H1 (cell line): ENCODE data around the gene RAPGEF6. TPM values are rescaled to one million over a fixed set of nuclear protein-coding genes. Genes with fewer than 3 reads are reported as not detected.

Experiments used
- CTCF ChIA-PET: fragments of 300-600 bp; sonication (Branson Sonifier 250); formaldehyde crosslinking; loops from one replicate; lab custom pipeline; 2021; ENCODE audit not compliant: partially characterized antibody; lab: Charles Lee
- POLR2A ChIA-PET: fragments of 300-600 bp; sonication (Branson Sonifier 250); formaldehyde crosslinking; loops from one replicate; lab custom pipeline; 2021; ENCODE audit warnings: inconsistent platforms; ENCODE audit not compliant: partially characterized antibody; lab: Charles Lee
- DNase-seq, 2 experiments: peaks; one replicate each; pipeline versions ENCODE4 v3.0.0 to v3.0.0-alpha.2; 2010 to 2022; ENCODE audit warnings: low spot score in 2 of 2, low read depth in 1 of 2, mixed read lengths in 1 of 2
- FAIRE-seq: peaks from 2 replicates; lab custom pipeline; 2011; peaks lifted over from hg19 to GRCh38; lab: Jason Lieb, UNC
- H2AFZ ChIP-seq: 2 replicates; pipeline ENCODE4 v1.8.1; 2012; ENCODE audit warnings: low read length, inconsistent platforms
- H2AK5ac ChIP-seq: 2 replicates; pipeline ENCODE4 v1.6.1; 2013; ENCODE audit warnings: low read depth, low read length
- H2BK120ac ChIP-seq: replicated peaks from 2 replicates; pipeline ENCODE3; 2013; ENCODE audit warnings: low read depth, low read length, inconsistent platforms
- H2BK12ac ChIP-seq: 2 replicates; pipeline ENCODE4 v1.6.1; 2013; ENCODE audit warnings: low read depth, low read length
- H2BK15ac ChIP-seq: 2 replicates; pipeline ENCODE4 v1.6.1; 2013; ENCODE audit warnings: low read length
- H2BK20ac ChIP-seq: 2 replicates; pipeline ENCODE4 v1.6.1; 2013; ENCODE audit warnings: low read length
- H2BK5ac ChIP-seq: 2 replicates; pipeline ENCODE4 v1.6.1; 2013; ENCODE audit warnings: low read depth, low read length
- H3K14ac ChIP-seq: 2 replicates; pipeline ENCODE4 v1.6.1; 2013; ENCODE audit warnings: inconsistent platforms; ENCODE audit not compliant: insufficient read length
- H3K18ac ChIP-seq: 2 replicates; pipeline ENCODE4 v1.6.1; 2013; ENCODE audit warnings: low read length; ENCODE audit errors: extremely low read depth
- H3K23ac ChIP-seq: 2 replicates; pipeline ENCODE4 v1.6.1; 2013; ENCODE audit warnings: inconsistent platforms; ENCODE audit not compliant: insufficient read length
- H3K23me2 ChIP-seq: 2 replicates; pipeline ENCODE4 v1.6.1; 2013; ENCODE audit warnings: low read depth, low read length
- H3K27ac ChIP-seq: 2 replicates; pipeline ENCODE4 v1.6.1; 2011; ENCODE audit warnings: low read depth, low read length, inconsistent platforms
- H3K27me3 ChIP-seq, 4 experiments: replicated peaks in 1 of 4; 1 replicate in 1 of 4; 2 replicates in 3 of 4; pipeline versions ENCODE4 v1.6.1 to v1.8.1; 2011 to 2013; ENCODE audit warnings: low read length in 3 of 4, mild to moderate bottlenecking in 3 of 4, inconsistent platforms in 2 of 4, mixed read lengths in 2 of 4, moderate library complexity in 1 of 4; ENCODE audit not compliant: control insufficient read depth in 3 of 4, insufficient read depth in 3 of 4; ENCODE audit errors: extremely low read depth in 1 of 4
- H3K36me3 ChIP-seq, 4 experiments: 2 replicates each; pipeline versions ENCODE4 v1.6.1 to v1.8.1; 2011 to 2013; ENCODE audit warnings: mild to moderate bottlenecking in 4 of 4, low read length in 3 of 4, moderate library complexity in 2 of 4, control low read depth in 1 of 4, inconsistent platforms in 1 of 4; ENCODE audit not compliant: insufficient read depth in 4 of 4, control insufficient read depth in 2 of 4
- H3K4ac ChIP-seq: replicated peaks from 2 replicates; pipeline ENCODE3; 2013; ENCODE audit warnings: low read length, low read depth, mixed read lengths, inconsistent platforms; ENCODE audit not compliant: insufficient read length
- H3K4me1 ChIP-seq, 4 experiments: replicated peaks in 1 of 4; 1 replicate in 1 of 4; 2 replicates in 3 of 4; pipeline versions ENCODE4 v1.6.1 to v1.8.1; 2011 to 2013; ENCODE audit warnings: low read length in 3 of 4, inconsistent platforms in 2 of 4, mixed read lengths in 1 of 4; ENCODE audit not compliant: insufficient read depth in 4 of 4, control insufficient read depth in 3 of 4
- H3K4me2 ChIP-seq, 2 experiments: 2 replicates each; pipeline versions ENCODE4 v1.6.1 to v1.8.1; 2011 to 2013; ENCODE audit warnings: low read depth in 2 of 2, low read length in 2 of 2, control low read depth in 1 of 2, inconsistent platforms in 1 of 2, mild to moderate bottlenecking in 1 of 2; ENCODE audit not compliant: insufficient read depth in 1 of 2
- H3K4me3 ChIP-seq, 4 experiments: fragments of 200-600, 300-600 bp in 1 of 4; sonication (generic), shearing (Covaris generic), sonication (Bioruptor Twin) in 1 of 4; 2 replicates each; pipeline versions ENCODE4 v1.5.1 to v1.8.1; 2011 to 2016; ENCODE audit warnings: low read length in 4 of 4, low read depth in 3 of 4, control low read depth in 2 of 4, inconsistent platforms in 2 of 4, mild to moderate bottlenecking in 2 of 4, mixed read lengths in 1 of 4, moderate library complexity in 1 of 4; ENCODE audit not compliant: insufficient read depth in 2 of 4; ENCODE audit errors: extremely low read depth in 1 of 4
- H3K56ac ChIP-seq: replicated peaks from 2 replicates; pipeline ENCODE3; 2013; ENCODE audit warnings: low read depth, mild to moderate bottlenecking, mixed read lengths, low read length, inconsistent platforms; ENCODE audit not compliant: insufficient read length
- H3K79me1 ChIP-seq: 2 replicates; pipeline ENCODE4 v1.6.1; 2013; ENCODE audit warnings: low read depth, low read length, control low read depth
- H3K79me2 ChIP-seq, 2 experiments: 2 replicates each; pipeline versions ENCODE4 v1.6.1 to v1.8.1; 2012 to 2013; ENCODE audit warnings: low read length in 2 of 2, mild to moderate bottlenecking in 2 of 2, inconsistent platforms in 1 of 2; ENCODE audit not compliant: insufficient read depth in 2 of 2, control insufficient read depth in 1 of 2
- H3K9ac ChIP-seq, 4 experiments: replicated peaks in 1 of 4; 1 replicate in 1 of 4; 2 replicates in 3 of 4; pipeline versions ENCODE4 v1.6.1 to v1.8.1; 2011 to 2013; ENCODE audit warnings: low read depth in 3 of 4, low read length in 3 of 4, control low read depth in 2 of 4, mild to moderate bottlenecking in 2 of 4, moderate library complexity in 2 of 4, inconsistent platforms in 1 of 4; ENCODE audit errors: extremely low read depth in 1 of 4
- H3K9me3 ChIP-seq, 2 experiments: 2 replicates each; pipeline versions ENCODE4 v1.6.1 to v1.8.1; 2012 to 2013; ENCODE audit warnings: mild to moderate bottlenecking in 2 of 2, moderate library complexity in 2 of 2, control low read depth in 1 of 2, inconsistent platforms in 1 of 2, low read depth in 1 of 2, low read length in 1 of 2, mixed read lengths in 1 of 2; ENCODE audit not compliant: insufficient read depth in 2 of 2
- H4K20me1 ChIP-seq, 2 experiments: replicated peaks in 1 of 2; 2 replicates each; pipeline versions ENCODE3 to v1.8.1; 2011 to 2013; ENCODE audit warnings: inconsistent platforms in 2 of 2, low read length in 2 of 2, mild to moderate bottlenecking in 1 of 2; ENCODE audit not compliant: insufficient read depth in 2 of 2, control insufficient read depth in 1 of 2
- H4K5ac ChIP-seq: 2 replicates; pipeline ENCODE4 v1.6.1; 2013; ENCODE audit warnings: low read length, low read depth, mixed read lengths, inconsistent platforms; ENCODE audit not compliant: insufficient read length
- H4K8ac ChIP-seq: 2 replicates; pipeline ENCODE4 v1.8.0; 2013; ENCODE audit warnings: mild to moderate bottlenecking, moderate library complexity, low read length, inconsistent platforms; ENCODE audit not compliant: insufficient read depth; ENCODE audit errors: extremely low read depth
- H4K91ac ChIP-seq: replicated peaks from 2 replicates; pipeline ENCODE3; 2013; ENCODE audit warnings: low read length, mixed read lengths, inconsistent platforms; ENCODE audit not compliant: insufficient read length
- BCL11A ChIP-seq, 2 experiments: IDR thresholded peaks; one replicate each; pipeline ENCODE4 v1.6.1; 2011; ENCODE audit warnings: low read depth in 2 of 2, low read length in 2 of 2, mild to moderate bottlenecking in 2 of 2
- CEBPB ChIP-seq: IDR thresholded peaks from 2 replicates; pipeline ENCODE4 v1.6.1; 2012; ENCODE audit warnings: low read depth, low read length
- CHD1 ChIP-seq: IDR thresholded peaks from 2 replicates; pipeline ENCODE4 v1.6.1; 2012; ENCODE audit warnings: low read depth, low read length, improper control_type of control experiment
- EP300 ChIP-seq, 2 experiments: IDR thresholded peaks; 1 replicate in 1 of 2; 2 replicates in 1 of 2; pipeline ENCODE4 v1.6.1; 2011 to 2012; ENCODE audit warnings: low read depth in 2 of 2, low read length in 2 of 2, mild to moderate bottlenecking in 2 of 2, borderline replicate concordance in 1 of 2, inconsistent platforms in 1 of 2, moderate library complexity in 1 of 2
- KDM1A ChIP-seq: fragments of 200-600, 300-600 bp; sonication (generic); IDR thresholded peaks from 2 replicates; pipeline ENCODE4 v1.7.1; 2016; ENCODE audit warnings: mild to moderate bottlenecking, low read length, borderline replicate concordance
- TBP ChIP-seq: IDR thresholded peaks from 2 replicates; pipeline ENCODE4 v1.6.1; 2011; ENCODE audit warnings: low read depth, low read length, improper control_type of control experiment
- WGBS, 2 experiments: shearing (Covaris generic) in 1 of 2; methylation state at CpG; one replicate each; pipeline versions ENCODE4 v1.1.6 to v1.1.7; 2013 to 2015; ENCODE audit warnings: low lambda C conversion rate in 2 of 2, mixed read lengths in 2 of 2, inconsistent platforms in 1 of 2, low coverage in 1 of 2, missing lambda C conversion rate in 1 of 2; ENCODE audit not compliant: insufficient replicate concordance in 2 of 2, insufficient coverage in 1 of 2, insufficient read length in 1 of 2; ENCODE audit errors: extremely low coverage in 1 of 2, missing lambda C conversion rate in 1 of 2; 5-methylcytosine and 5-hydroxymethylcytosine counted together
- polyA plus RNA-seq, 7 experiments: library from polyadenylated mRNA; depleted of rRNA in 3 of 7; stranded (reverse) in 5 of 7; unstranded in 2 of 7; fragments of >200 nt in 5 of 7; fragments of 200-250 nt in 2 of 7; gene quantifications; 1 replicate in 5 of 7; 2 replicates in 1 of 7; 4 replicates in 1 of 7; pipeline versions ENCODE4 v1.2.1 to v1.2.3, GENCODE V29; 2011 to 2013; ENCODE audit warnings: missing spikeins in 2 of 7, mixed read lengths in 2 of 7
- total RNA-seq: library from RNA; stranded (reverse); fragmentation: NEBNext Ultra II Directional; extraction: Animal tissue kit (Norgen Biotek cat#: 25700); gene quantifications from 2 replicates; pipeline ENCODE4 v1.2.1, GENCODE V29; 2021

Gene RAPGEF6
- total and polyA plus RNA-seq, 2 of the 8 experiments (the other 6 are each of a cell fraction or from before 2014, with no cell fraction given): 4.8 to 20.0 TPM

DNA sequence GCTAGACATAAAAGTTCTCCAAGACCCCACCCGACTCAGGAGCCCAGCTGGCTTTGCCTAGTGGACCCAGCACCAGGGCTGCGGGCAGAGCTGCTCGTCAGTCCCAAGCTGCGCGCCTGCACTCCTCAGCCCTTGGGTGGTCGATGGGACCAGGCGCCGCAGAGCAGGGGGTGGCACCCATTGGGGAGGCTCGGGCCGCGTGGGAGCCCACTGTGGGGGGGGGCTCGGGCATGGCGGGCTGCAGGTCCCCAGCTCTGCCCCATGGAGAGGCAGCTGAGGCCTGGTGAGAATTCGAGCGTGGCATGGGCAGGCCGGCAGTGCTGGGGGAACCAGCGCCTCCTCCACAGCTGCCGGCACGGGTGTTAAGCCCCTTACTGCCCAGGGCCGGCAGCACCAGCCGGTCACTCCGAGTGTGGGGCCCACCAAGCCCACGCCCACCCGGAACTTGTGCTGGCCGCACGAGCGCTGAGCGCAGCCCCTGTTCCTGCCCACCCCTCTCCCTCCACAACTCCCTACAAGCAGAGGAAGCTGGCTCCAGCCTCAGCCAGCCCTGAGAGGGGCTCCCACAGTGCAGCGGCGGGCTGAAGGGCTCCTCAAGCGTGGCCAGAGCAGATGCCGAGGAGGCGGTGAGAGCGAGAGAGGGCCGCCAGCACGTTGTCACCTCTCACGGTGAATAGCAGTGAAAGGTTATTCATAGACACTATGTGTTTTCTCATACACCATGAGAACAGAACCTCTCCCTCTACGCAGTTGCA is 54.9 kb downstream of the RAPGEF6 start:
- no peak overlapping the region for H4K5ac ChIP-seq
- no peak overlapping the region for H2AK5ac ChIP-seq
- no peak overlapping the region for H3K56ac ChIP-seq
- H3K9me3 ChIP-seq: peaks cover 13 to 17% of the 10 kb centered on the region in 2 experiments; a peak in 3 of 4 replicates
- no peaks in the 10 kb centered on the region for H3K4me1 ChIP-seq
- no peak overlapping the region for H2BK15ac ChIP-seq
- H2BK12ac ChIP-seq: no peak overlapping the region
- H2AFZ ChIP-seq: no peak overlapping the region
- H3K23me2 ChIP-seq: no peaks in the 10 kb centered on the region
- no peak overlapping the region for H3K4me3 ChIP-seq
- TF ChIP-seq KDM1A (no peak), CHD1 (no peak), TBP (no peak), BCL11A (IDR thresholded peaks at IDR 0.05; ENCODE audit: low read depth in 2 of 2, low read length in 2 of 2) (no peak), CEBPB (no peak), EP300 (IDR thresholded peaks at IDR 0.05; ENCODE audit: borderline replicate concordance in 1 of 2, low read depth in 2 of 2, low read length in 2 of 2) (no peak)
- H3K36me3 ChIP-seq: peaks cover 0 to 13% (median 0%) of the 10 kb centered on the region in 4 experiments; a peak in 3 of 8 replicates
- no peak overlapping the region for H2BK120ac ChIP-seq
- no peak overlapping the region for H3K23ac ChIP-seq
- ChIA-PET CTCF (interaction anchor here (1.3 to 3.8 kb wide), 2 partner anchors 8 to 9 kb away, joined by 4 to 16 read pairs; no protein-coding TSS in a partner anchor), POLR2A (interaction anchor here (0.6 kb wide), 2 partner anchors 16 to 170 kb away, joined by 3 to 4 read pairs; no protein-coding TSS in a partner anchor)
- DNase-seq: no peak
- no peak for FAIRE-seq
- H4K8ac ChIP-seq: no peak overlapping the region
- peaks cover 3% of the 10 kb centered on the region; the same call in 1 of the 2 replicates for H3K79me1 ChIP-seq
- H3K9ac ChIP-seq: no peak overlapping the region
- no peak overlapping the region for H4K91ac ChIP-seq
- H3K27ac ChIP-seq: no peak overlapping the region
- no peaks in the 10 kb centered on the region for H4K20me1 ChIP-seq
- no peak overlapping the region for H2BK5ac ChIP-seq
- H3K79me2 ChIP-seq: peaks cover 0 to 44% of the 10 kb centered on the region in 2 experiments; a peak in 2 of 4 replicates
- H2BK20ac ChIP-seq: no peak overlapping the region
- H3K27me3 ChIP-seq: no peaks in the 10 kb centered on the region
- WGBS, 2 experiments: 90% methylated on average over 28 of the region's 38 CpGs; no CpG with 5 or more reads in 1 of the 2 experiments
- H3K14ac ChIP-seq: no peak overlapping the region
- no peak overlapping the region for H3K4ac ChIP-seq
- no peak overlapping the region for H3K4me2 ChIP-seq
- H3K18ac ChIP-seq: no peak overlapping the region
